GM21717 (cell line): ENCODE results near the gene SCARB1.

ENCODE experiments used
- ATAC-seq: cut with Tn5 transposase; IDR thresholded peaks from one replicate; pipeline ENCODE4 v1.9.1; 2021; ENCODE audit warnings: mild to moderate bottlenecking, moderate library complexity; ENCODE audit not compliant: unreplicated experiment

Gene SCARB1

GRCh38 chr12:124736115-124737039 is 127.3 kb downstream of the SCARB1 start:
- no peak for ATAC-seq

GRCh38 chr12:124734224-124734788 is 129.4 kb downstream of the SCARB1 start:
- no peak for ATAC-seq

GRCh38 chr12:124733086-124733485 is 130.6 kb downstream of the SCARB1 start:
- no peak for ATAC-seq

DNA sequence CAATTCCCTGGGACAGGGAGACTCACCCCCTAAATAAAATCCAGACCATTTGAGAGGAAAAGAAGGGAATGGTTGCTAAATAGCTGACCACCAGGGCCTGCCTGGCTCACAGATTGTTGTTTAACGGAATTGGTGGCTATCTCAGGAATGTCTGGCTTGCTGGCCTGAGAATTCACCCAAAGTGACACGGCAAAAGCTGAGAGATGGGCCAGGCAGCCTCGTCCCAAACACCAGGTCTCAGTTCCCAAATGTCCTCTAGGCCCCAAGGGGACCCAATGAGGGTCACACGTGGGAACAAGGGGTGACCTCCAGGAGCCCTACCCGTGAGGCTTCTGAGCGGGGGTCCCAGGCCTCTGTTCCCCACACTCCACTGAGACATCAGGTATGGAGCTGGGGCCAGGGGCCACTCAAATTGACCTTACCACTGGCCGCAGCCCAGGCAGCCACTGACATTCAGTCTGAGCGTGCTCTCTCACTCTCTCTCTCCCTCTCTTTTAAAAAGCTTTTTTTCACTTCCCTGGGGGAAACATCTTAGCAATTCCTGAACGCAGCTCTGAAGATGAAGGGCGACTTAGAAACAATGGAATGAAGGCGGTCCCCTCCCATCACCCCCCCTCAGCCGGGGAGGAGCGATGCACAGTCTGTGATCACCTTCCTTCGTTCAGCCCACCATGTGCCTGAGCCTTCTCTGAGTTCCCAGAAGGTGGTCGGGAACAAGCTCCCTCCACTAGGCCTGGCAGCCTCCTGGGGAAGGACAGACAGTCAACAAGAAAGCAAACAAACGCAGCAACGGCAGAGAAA is 131.2 kb downstream of the SCARB1 start:
- ATAC-seq = no peak

DNA sequence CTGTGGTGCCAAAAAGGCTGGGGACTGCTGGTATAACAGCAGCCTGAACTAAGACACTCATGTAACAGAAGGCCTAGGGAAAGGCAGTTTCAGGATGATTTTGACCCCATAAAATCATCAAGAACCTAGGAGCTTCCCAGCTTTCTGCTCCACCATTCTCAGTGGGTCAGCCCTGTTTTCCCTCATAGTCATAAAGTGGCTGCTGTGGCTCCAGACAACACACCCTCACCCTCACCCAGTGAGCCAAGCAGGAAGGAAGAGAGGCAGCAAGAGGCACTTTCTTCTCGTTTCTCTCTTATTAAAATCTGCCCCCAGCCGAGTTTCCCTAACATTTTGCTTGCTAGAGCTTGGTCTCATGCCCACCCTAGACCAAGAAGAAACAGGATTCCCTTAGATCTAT is 131.8 kb downstream of the SCARB1 start:
- ATAC-seq = no peak

DNA sequence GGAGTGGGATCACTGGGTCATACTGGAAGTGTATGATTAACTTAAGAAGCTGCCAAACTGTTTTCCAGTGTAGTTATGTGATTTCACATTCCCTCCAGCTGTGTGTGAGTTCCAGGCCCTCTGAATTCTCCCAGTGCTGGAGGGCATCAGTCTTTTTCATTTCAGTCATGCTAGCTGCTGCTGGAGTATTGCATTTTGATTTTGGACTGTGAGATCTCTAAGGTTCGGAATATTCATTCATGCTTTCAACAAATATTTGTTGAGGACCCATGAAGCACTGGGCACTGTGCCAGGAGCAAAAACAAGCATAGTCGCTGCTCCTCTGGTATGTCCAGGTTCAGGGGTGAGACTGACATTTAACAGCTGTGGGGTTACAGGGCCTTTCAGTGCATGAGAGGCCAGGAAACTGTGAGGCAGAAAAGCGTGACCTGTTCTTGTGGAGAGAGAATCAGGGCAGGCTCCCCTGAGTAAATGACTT is 133.2 kb downstream of the SCARB1 start:
- no peak for ATAC-seq

DNA sequence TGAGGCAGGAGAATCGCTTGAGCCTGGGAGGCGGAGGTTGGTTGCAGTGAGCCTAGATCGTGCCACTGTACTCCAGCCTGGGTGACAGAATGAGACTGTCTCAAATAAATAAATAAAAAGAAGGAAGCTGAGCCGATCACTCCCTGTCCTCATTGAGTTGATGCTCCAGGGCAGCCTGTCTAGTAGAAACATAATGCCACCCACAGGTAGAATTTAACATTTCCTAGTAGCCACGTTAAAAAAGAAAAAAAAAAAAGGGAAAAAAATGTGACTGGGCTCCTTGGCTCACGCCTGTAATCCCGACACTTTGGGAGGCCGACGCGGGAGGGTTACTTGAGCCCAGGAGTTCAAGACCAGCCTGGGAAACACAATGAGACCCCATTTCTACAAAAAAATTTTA is 135.7 kb downstream of the SCARB1 start:
- ATAC-seq = no peak

DNA sequence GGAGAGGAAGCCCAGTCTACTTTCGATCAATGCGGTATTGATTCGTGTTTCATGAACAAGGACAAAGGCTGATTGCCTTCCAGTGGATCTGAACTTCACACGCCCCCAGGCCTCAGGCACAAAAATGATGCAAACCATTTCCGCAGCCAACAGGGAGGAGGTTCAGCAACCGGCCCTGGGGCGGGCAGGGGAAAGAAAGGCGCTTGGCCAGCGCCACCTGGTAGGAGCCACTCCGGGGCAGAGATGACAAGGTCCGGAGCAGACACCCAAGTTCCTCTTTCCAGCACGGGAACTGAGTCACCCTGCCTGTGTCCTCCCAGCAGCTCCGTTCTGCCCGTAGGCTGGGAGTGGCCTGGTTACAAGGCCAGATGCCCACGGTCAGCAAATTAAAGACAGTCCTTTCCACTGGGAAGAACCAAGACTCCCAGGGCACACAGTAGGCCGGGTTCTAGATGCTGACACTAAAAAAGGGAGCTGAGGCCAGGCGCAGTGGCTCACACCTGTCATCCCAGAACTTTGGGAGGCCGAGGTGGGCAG is 136.3 kb downstream of the SCARB1 start:
- ATAC-seq = no peak
